ENCODE data around the gene PCBP3.
"Not testable (repeated sequence)": the region's sequence is repeated elsewhere in the genome, so short reads cannot be mapped to it uniquely, and the experiment has no call there.

The PCBP3 gene

GRCh38 chr21:45945868-45946210 lies 302.3 kb downstream of the PCBP3 start:
- no peak overlapping the region for H3K4me3 ChIP-seq (ENCODE audit: low read length in 2 of 2)

GRCh38 chr21:45947296-45947695 lies 303.8 kb downstream of the PCBP3 start:
- Histone ChIP-seq H3K9ac (ENCODE audit: low read length in 2 of 2) (no peak overlapping the region), H3K4me3 (ENCODE audit: low read length in 2 of 2) (no peak overlapping the region), H3K36me3 (ENCODE audit: control insufficient read depth in 2 of 2, insufficient read depth in 2 of 2, low read length in 2 of 2) (no peaks in the 10 kb centered on the region), H3K9me3 (ENCODE audit: control insufficient read depth in 2 of 2, low read length in 2 of 2) (no peaks in the 10 kb centered on the region), H3K27ac (ENCODE audit: low read length) (no peak overlapping the region), H3K4me1 (ENCODE audit: control insufficient read depth, insufficient read depth, low read length) (peaks cover 17% of the 10 kb centered on the region), H3K27me3 (ENCODE audit: control insufficient read depth in 1 of 2, insufficient read depth in 2 of 2, low read length in 2 of 2) (no peaks in the 10 kb centered on the region)

More at GRCh38 chr21:45945868-45946210, 302.3 kb downstream of the PCBP3 start:
- no peaks in the 10 kb centered on the region for H3K9me3 ChIP-seq (ENCODE audit: control insufficient read depth in 2 of 2, low read length in 2 of 2)
- H3K27ac ChIP-seq (ENCODE audit: low read length): no peak overlapping the region
- H3K9ac ChIP-seq (ENCODE audit: low read length in 2 of 2): no peak overlapping the region
- H3K4me1 ChIP-seq (ENCODE audit: control insufficient read depth, insufficient read depth, low read length): peaks cover 8% of the 10 kb centered on the region
- H3K27me3 ChIP-seq (ENCODE audit: control insufficient read depth in 1 of 2, insufficient read depth in 2 of 2, low read length in 2 of 2): no peaks in the 10 kb centered on the region
- H3K36me3 ChIP-seq (ENCODE audit: control insufficient read depth in 2 of 2, insufficient read depth in 2 of 2, low read length in 2 of 2): no peaks in the 10 kb centered on the region

- no peak overlapping the region for H3K9ac ChIP-seq (ENCODE audit: low read length in 2 of 2)
These were observed 304.3 kb downstream of the PCBP3 start for GRCh38 chr21:45947716-45948255.

GRCh38 chr21:45948576-45949141 lies 305.1 kb downstream of the PCBP3 start:
- Histone ChIP-seq H3K4me1 (ENCODE audit: control insufficient read depth, insufficient read depth, low read length) (peaks cover 27% of the 10 kb centered on the region), H3K27ac (ENCODE audit: low read length) (no peak overlapping the region), H3K4me3 (ENCODE audit: low read length in 2 of 2) (no peak overlapping the region), H3K36me3 (ENCODE audit: control insufficient read depth in 2 of 2, insufficient read depth in 2 of 2, low read length in 2 of 2) (no peaks in the 10 kb centered on the region), H3K9me3 (ENCODE audit: control insufficient read depth in 2 of 2, low read length in 2 of 2) (no peaks in the 10 kb centered on the region), H3K9ac (ENCODE audit: low read length in 2 of 2) (no peak overlapping the region), H3K27me3 (ENCODE audit: control insufficient read depth in 1 of 2, insufficient read depth in 2 of 2, low read length in 2 of 2) (no peaks in the 10 kb centered on the region)

More at GRCh38 chr21:45947716-45948255, 304.3 kb downstream of the PCBP3 start:
- Histone ChIP-seq H3K27ac (ENCODE audit: low read length) (no peak overlapping the region), H3K36me3 (ENCODE audit: control insufficient read depth in 2 of 2, insufficient read depth in 2 of 2, low read length in 2 of 2) (no peaks in the 10 kb centered on the region), H3K4me1 (ENCODE audit: control insufficient read depth, insufficient read depth, low read length) (peaks cover 18% of the 10 kb centered on the region), H3K27me3 (ENCODE audit: control insufficient read depth in 1 of 2, insufficient read depth in 2 of 2, low read length in 2 of 2) (no peaks in the 10 kb centered on the region), H3K4me3 (ENCODE audit: low read length in 2 of 2) (no peak overlapping the region), H3K9me3 (ENCODE audit: control insufficient read depth in 2 of 2, low read length in 2 of 2) (no peaks in the 10 kb centered on the region)

GRCh38 chr21:45949928-45950739 lies 306.6 kb downstream of the PCBP3 start:
- H3K4me3 ChIP-seq (ENCODE audit: low read length in 2 of 2): peak overlapping the region; percentile 40 to 58
- H3K27ac ChIP-seq (ENCODE audit: low read length): no peak overlapping the region
- no peaks in the 10 kb centered on the region for H3K9me3 ChIP-seq (ENCODE audit: control insufficient read depth in 2 of 2, low read length in 2 of 2)
- no peaks in the 10 kb centered on the region for H3K36me3 ChIP-seq (ENCODE audit: control insufficient read depth in 2 of 2, insufficient read depth in 2 of 2, low read length in 2 of 2)
- no peaks in the 10 kb centered on the region for H3K27me3 ChIP-seq (ENCODE audit: control insufficient read depth in 1 of 2, insufficient read depth in 2 of 2, low read length in 2 of 2)
- H3K4me1 ChIP-seq (ENCODE audit: control insufficient read depth, insufficient read depth, low read length): peaks cover 36% of the 10 kb centered on the region
- H3K9ac ChIP-seq (ENCODE audit: low read length in 2 of 2): peak overlapping the region; percentile 21 to 48

- H3K4me1 ChIP-seq (ENCODE audit: control insufficient read depth, insufficient read depth, low read length): peaks cover 36% of the 10 kb centered on the region
- H3K36me3 ChIP-seq (ENCODE audit: control insufficient read depth in 2 of 2, insufficient read depth in 2 of 2, low read length in 2 of 2): no peaks in the 10 kb centered on the region
- no peaks in the 10 kb centered on the region for H3K27me3 ChIP-seq (ENCODE audit: control insufficient read depth in 1 of 2, insufficient read depth in 2 of 2, low read length in 2 of 2)
- H3K4me3 ChIP-seq (ENCODE audit: low read length in 2 of 2): peak overlapping the region; percentile 40 to 58
- peak overlapping the region; percentile 41 for H3K27ac ChIP-seq (ENCODE audit: low read length)
- no peaks in the 10 kb centered on the region for H3K9me3 ChIP-seq (ENCODE audit: control insufficient read depth in 2 of 2, low read length in 2 of 2)
- peak overlapping the region; percentile 21 to 48 for H3K9ac ChIP-seq (ENCODE audit: low read length in 2 of 2)
These were observed 307.4 kb downstream of the PCBP3 start for GRCh38 chr21:45950740-45951515.

GRCh38 chr21:45951676-45952075 lies 308.2 kb downstream of the PCBP3 start:
- no peak overlapping the region for H3K9ac ChIP-seq (ENCODE audit: low read length in 2 of 2)
- no peaks in the 10 kb centered on the region for H3K27me3 ChIP-seq (ENCODE audit: control insufficient read depth in 1 of 2, insufficient read depth in 2 of 2, low read length in 2 of 2)
- peak overlapping the region; percentile 41 for H3K27ac ChIP-seq (ENCODE audit: low read length)
- no peaks in the 10 kb centered on the region for H3K9me3 ChIP-seq (ENCODE audit: control insufficient read depth in 2 of 2, low read length in 2 of 2)
- H3K36me3 ChIP-seq (ENCODE audit: control insufficient read depth in 2 of 2, insufficient read depth in 2 of 2, low read length in 2 of 2): no peaks in the 10 kb centered on the region
- H3K4me3 ChIP-seq (ENCODE audit: low read length in 2 of 2): no peak overlapping the region
- H3K4me1 ChIP-seq (ENCODE audit: control insufficient read depth, insufficient read depth, low read length): peaks cover 36% of the 10 kb centered on the region

- not testable (repeated sequence) for H3K36me3 ChIP-seq (ENCODE audit: control insufficient read depth in 2 of 2, insufficient read depth in 2 of 2, low read length in 2 of 2); H3K4me3 ChIP-seq (ENCODE audit: low read length in 2 of 2); H3K27me3 ChIP-seq (ENCODE audit: control insufficient read depth in 1 of 2, insufficient read depth in 2 of 2, low read length in 2 of 2); H3K9me3 ChIP-seq (ENCODE audit: control insufficient read depth in 2 of 2, low read length in 2 of 2)
- Histone ChIP-seq H3K4me1 (ENCODE audit: control insufficient read depth, insufficient read depth, low read length) (peaks cover 37% of the 10 kb centered on the region), H3K27ac (ENCODE audit: low read length) (peak overlapping the region; percentile 93), H3K9ac (ENCODE audit: low read length in 2 of 2) (peak overlapping the region; percentile 69 to 72)
These were observed 309.0 kb downstream of the PCBP3 start for GRCh38 chr21:45952527-45952926.

- peaks cover 40% of the 10 kb centered on the region for H3K4me1 ChIP-seq (ENCODE audit: control insufficient read depth, insufficient read depth, low read length)
- H3K36me3 ChIP-seq (ENCODE audit: control insufficient read depth in 2 of 2, insufficient read depth in 2 of 2, low read length in 2 of 2): no peaks in the 10 kb centered on the region
- peak overlapping the region; percentile 69 to 72 for H3K9ac ChIP-seq (ENCODE audit: low read length in 2 of 2)
- H3K27me3 ChIP-seq (ENCODE audit: control insufficient read depth in 1 of 2, insufficient read depth in 2 of 2, low read length in 2 of 2): no peaks in the 10 kb centered on the region
- peak overlapping the region in 1 of 2 donors; percentile 29 for H3K4me3 ChIP-seq (ENCODE audit: low read length in 2 of 2)
- H3K27ac ChIP-seq (ENCODE audit: low read length): peak overlapping the region; percentile 93
- H3K9me3 ChIP-seq (ENCODE audit: control insufficient read depth in 2 of 2, low read length in 2 of 2): no peaks in the 10 kb centered on the region
These were observed 309.4 kb downstream of the PCBP3 start for GRCh38 chr21:45952974-45953373.

GRCh38 chr21:45954261-45954660 lies 310.7 kb downstream of the PCBP3 start:
- Histone ChIP-seq H3K27me3 (ENCODE audit: control insufficient read depth in 1 of 2, insufficient read depth in 2 of 2, low read length in 2 of 2) (no peaks in the 10 kb centered on the region), H3K4me1 (ENCODE audit: control insufficient read depth, insufficient read depth, low read length) (peaks cover 40% of the 10 kb centered on the region), H3K27ac (ENCODE audit: low read length) (peak overlapping the region; percentile 93)

More at GRCh38 chr21:45954261-45954660, 310.7 kb downstream of the PCBP3 start:
- Histone ChIP-seq H3K4me3 (ENCODE audit: low read length in 2 of 2) (no peak overlapping the region), H3K9ac (ENCODE audit: low read length in 2 of 2) (peak overlapping the region; percentile 69 to 72), H3K9me3 (ENCODE audit: control insufficient read depth in 2 of 2, low read length in 2 of 2) (no peaks in the 10 kb centered on the region), H3K36me3 (ENCODE audit: control insufficient read depth in 2 of 2, insufficient read depth in 2 of 2, low read length in 2 of 2) (no peaks in the 10 kb centered on the region)
